ENCODE data around the gene RABEP1.

The RABEP1 gene

GRCh38 chr17:5408186-5408585, 126.1 kb downstream of the RABEP1 start:
- no peak for DNase-seq
- no peak for TF ChIP-seq CTCF (IDR thresholded peaks at IDR 0.05; ENCODE audit: low read depth, low read length)
- H3K36me3 ChIP-seq: peaks cover 44% of the 10 kb centered on the region

GRCh38 chr17:5410594-5411272, 128.6 kb downstream of the RABEP1 start:
- Histone ChIP-seq H3K27me3 (no peaks in the 10 kb centered on the region), H3K4me3 (ENCODE audit: low read depth, low read length) (no peak overlapping the region), H3K4me1 (no peaks in the 10 kb centered on the region), H3K9me3 (no peaks in the 10 kb centered on the region), H3K36me3 (peaks cover 31% of the 10 kb centered on the region)
- DNase-seq: no peak
- no peak for TF ChIP-seq CTCF (IDR thresholded peaks at IDR 0.05; ENCODE audit: low read depth, low read length)

More at GRCh38 chr17:5408186-5408585, 126.1 kb downstream of the RABEP1 start:
- H3K27me3 ChIP-seq: no peaks in the 10 kb centered on the region
- H3K4me1 ChIP-seq: no peaks in the 10 kb centered on the region
- H3K9me3 ChIP-seq: no peaks in the 10 kb centered on the region
- H3K4me3 ChIP-seq (ENCODE audit: low read depth, low read length): no peak overlapping the region

GRCh38 chr17:5413682-5414081, 131.6 kb downstream of the RABEP1 start:
- no peak for DNase-seq
- TF ChIP-seq CTCF (IDR thresholded peaks at IDR 0.05; ENCODE audit: low read depth, low read length): no peak
- Histone ChIP-seq H3K4me1 (no peaks in the 10 kb centered on the region), H3K4me3 (ENCODE audit: low read depth, low read length) (no peak overlapping the region), H3K9me3 (no peaks in the 10 kb centered on the region), H3K27me3 (no peaks in the 10 kb centered on the region), H3K36me3 (peaks cover 18% of the 10 kb centered on the region)

- Histone ChIP-seq H3K4me1 (no peaks in the 10 kb centered on the region), H3K4me3 (ENCODE audit: low read depth, low read length) (no peak overlapping the region), H3K36me3 (peaks cover 14% of the 10 kb centered on the region), H3K9me3 (no peaks in the 10 kb centered on the region), H3K27me3 (no peaks in the 10 kb centered on the region)
- DNase-seq: no peak
- TF ChIP-seq CTCF (IDR thresholded peaks at IDR 0.05; ENCODE audit: low read depth, low read length): no peak
Measured at GRCh38 chr17:5416901-5417300, 134.8 kb downstream of the RABEP1 start.

GRCh38 chr17:5418858-5419355, 136.8 kb downstream of the RABEP1 start:
- Histone ChIP-seq H3K27me3 (no peaks in the 10 kb centered on the region), H3K9me3 (no peaks in the 10 kb centered on the region), H3K4me3 (ENCODE audit: low read depth, low read length) (peak overlapping the region; percentile 88), H3K4me1 (no peaks in the 10 kb centered on the region), H3K36me3 (peaks cover 15% of the 10 kb centered on the region)
- peak; percentile 12 for DNase-seq
- TF ChIP-seq CTCF (IDR thresholded peaks at IDR 0.05; ENCODE audit: low read depth, low read length): no peak

- TF ChIP-seq CTCF (IDR thresholded peaks at IDR 0.05; ENCODE audit: low read depth, low read length): no peak
- no peaks in the 10 kb centered on the region for H3K27me3 ChIP-seq
- DNase-seq: peak; percentile 93
- no peaks in the 10 kb centered on the region for H3K4me1 ChIP-seq
- H3K9me3 ChIP-seq: no peaks in the 10 kb centered on the region
- peaks cover 19% of the 10 kb centered on the region for H3K36me3 ChIP-seq
- H3K4me3 ChIP-seq (ENCODE audit: low read depth, low read length): peak within 1 kb of the TSS; percentile 88
Measured at GRCh38 chr17:5419356-5419958, 137.4 kb downstream of the RABEP1 start, which contains the start of gene NUP88. Gene NUP88, minus strand, starts transcription at chr17:5419662. Its CDS starts 12 bp downstream, at chr17:5419650.
